ENCODE data around the gene KCP. TPM values are rescaled to one million over a fixed set of nuclear protein-coding genes. Genes with fewer than 3 reads are reported as not detected.

The KCP gene
- total RNA-seq, 1 donor from 2014 or later, result 4.3 TPM

- Mint-ChIP-seq H3K4me1 (ENCODE audit: unreplicated experiment) (peaks cover 14% of the 10 kb centered on the region), H3K36me3 (ENCODE audit: low read depth, unreplicated experiment) (peaks cover 5% of the 10 kb centered on the region), H3K27me3 (ENCODE audit: unreplicated experiment) (peaks cover 12% of the 10 kb centered on the region), H3K9me3 (ENCODE audit: unreplicated experiment) (no peaks in the 10 kb centered on the region), H3K4me3 (ENCODE audit: unreplicated experiment) (peak overlapping the region; percentile 82), H3K27ac (ENCODE audit: unreplicated experiment) (peak overlapping the region; percentile 1)
- DNase-seq (ENCODE audit: low spot score), result no peak
- no peak for TF ChIP-seq CTCF (IDR thresholded peaks at IDR 0.05; ENCODE audit: unreplicated experiment)
Observed at GRCh38 chr7:128938544-128939074, 28.1 kb upstream of the KCP start.

- TF ChIP-seq CTCF (IDR thresholded peaks at IDR 0.05; ENCODE audit: unreplicated experiment), result no peak
- DNase-seq (ENCODE audit: low spot score), result no peak
- peaks cover 12% of the 10 kb centered on the region for H3K27me3 Mint-ChIP-seq (ENCODE audit: unreplicated experiment)
- peak within 1 kb of the TSS; percentile 82 for H3K4me3 Mint-ChIP-seq (ENCODE audit: unreplicated experiment)
- peaks cover 5% of the 10 kb centered on the region for H3K36me3 Mint-ChIP-seq (ENCODE audit: low read depth, unreplicated experiment)
- H3K9me3 Mint-ChIP-seq (ENCODE audit: unreplicated experiment), result no peaks in the 10 kb centered on the region
- H3K27ac Mint-ChIP-seq (ENCODE audit: unreplicated experiment), result peak within 1 kb of the TSS; percentile 1
- peaks cover 19% of the 10 kb centered on the region for H3K4me1 Mint-ChIP-seq (ENCODE audit: unreplicated experiment)
Observed at GRCh38 chr7:128937647-128938543, 27.4 kb upstream of the KCP start, which contains the start of gene IRF5. Gene IRF5, plus strand, starts transcription at chr7:128937927. Its CDS starts 4,155 bp downstream, at chr7:128942082.

- Mint-ChIP-seq H3K27me3 (ENCODE audit: unreplicated experiment) (peaks cover 10% of the 10 kb centered on the region), H3K9me3 (ENCODE audit: unreplicated experiment) (no peaks in the 10 kb centered on the region), H3K27ac (ENCODE audit: unreplicated experiment) (no peak overlapping the region), H3K4me3 (ENCODE audit: unreplicated experiment) (peak overlapping the region; percentile 43), H3K36me3 (ENCODE audit: low read depth, unreplicated experiment) (peaks cover 5% of the 10 kb centered on the region), H3K4me1 (ENCODE audit: unreplicated experiment) (peaks cover 19% of the 10 kb centered on the region)
- DNase-seq (ENCODE audit: low spot score), result no peak
- TF ChIP-seq CTCF (IDR thresholded peaks at IDR 0.05; ENCODE audit: unreplicated experiment), result no peak
Observed at GRCh38 chr7:128937271-128937646, 26.8 kb upstream of the KCP start.

- no peak overlapping the region for H3K27ac Mint-ChIP-seq (ENCODE audit: unreplicated experiment)
- H3K4me1 Mint-ChIP-seq (ENCODE audit: unreplicated experiment), result peaks cover 19% of the 10 kb centered on the region
- H3K36me3 Mint-ChIP-seq (ENCODE audit: low read depth, unreplicated experiment), result peaks cover 5% of the 10 kb centered on the region
- H3K9me3 Mint-ChIP-seq (ENCODE audit: unreplicated experiment), result no peaks in the 10 kb centered on the region
- no peak for DNase-seq (ENCODE audit: low spot score)
- H3K4me3 Mint-ChIP-seq (ENCODE audit: unreplicated experiment), result peak overlapping the region; percentile 43
- no peak for TF ChIP-seq CTCF (IDR thresholded peaks at IDR 0.05; ENCODE audit: unreplicated experiment)
- H3K27me3 Mint-ChIP-seq (ENCODE audit: unreplicated experiment), result peaks cover 10% of the 10 kb centered on the region
Observed at GRCh38 chr7:128936798-128937197, 26.3 kb upstream of the KCP start.

GRCh38 chr7:128935342-128935730 is 24.8 kb upstream of the KCP start:
- Mint-ChIP-seq H3K4me1 (ENCODE audit: unreplicated experiment) (peaks cover 11% of the 10 kb centered on the region), H3K9me3 (ENCODE audit: unreplicated experiment) (no peaks in the 10 kb centered on the region), H3K4me3 (ENCODE audit: unreplicated experiment) (no peak overlapping the region), H3K27ac (ENCODE audit: unreplicated experiment) (no peak overlapping the region), H3K27me3 (ENCODE audit: unreplicated experiment) (peaks cover 15% of the 10 kb centered on the region), H3K36me3 (ENCODE audit: low read depth, unreplicated experiment) (peaks cover 5% of the 10 kb centered on the region)
- DNase-seq (ENCODE audit: low spot score), result no peak
- no peak for TF ChIP-seq CTCF (IDR thresholded peaks at IDR 0.05; ENCODE audit: unreplicated experiment)

Data from endothelial cell (in vitro differentiated cells).